Measurements from ENCODE around the gene RUFY1.
"Not testable (repeated sequence)": the region's sequence is repeated elsewhere in the genome, so short reads cannot be mapped to it uniquely, and the experiment has no call there.

Gene RUFY1

DNA sequence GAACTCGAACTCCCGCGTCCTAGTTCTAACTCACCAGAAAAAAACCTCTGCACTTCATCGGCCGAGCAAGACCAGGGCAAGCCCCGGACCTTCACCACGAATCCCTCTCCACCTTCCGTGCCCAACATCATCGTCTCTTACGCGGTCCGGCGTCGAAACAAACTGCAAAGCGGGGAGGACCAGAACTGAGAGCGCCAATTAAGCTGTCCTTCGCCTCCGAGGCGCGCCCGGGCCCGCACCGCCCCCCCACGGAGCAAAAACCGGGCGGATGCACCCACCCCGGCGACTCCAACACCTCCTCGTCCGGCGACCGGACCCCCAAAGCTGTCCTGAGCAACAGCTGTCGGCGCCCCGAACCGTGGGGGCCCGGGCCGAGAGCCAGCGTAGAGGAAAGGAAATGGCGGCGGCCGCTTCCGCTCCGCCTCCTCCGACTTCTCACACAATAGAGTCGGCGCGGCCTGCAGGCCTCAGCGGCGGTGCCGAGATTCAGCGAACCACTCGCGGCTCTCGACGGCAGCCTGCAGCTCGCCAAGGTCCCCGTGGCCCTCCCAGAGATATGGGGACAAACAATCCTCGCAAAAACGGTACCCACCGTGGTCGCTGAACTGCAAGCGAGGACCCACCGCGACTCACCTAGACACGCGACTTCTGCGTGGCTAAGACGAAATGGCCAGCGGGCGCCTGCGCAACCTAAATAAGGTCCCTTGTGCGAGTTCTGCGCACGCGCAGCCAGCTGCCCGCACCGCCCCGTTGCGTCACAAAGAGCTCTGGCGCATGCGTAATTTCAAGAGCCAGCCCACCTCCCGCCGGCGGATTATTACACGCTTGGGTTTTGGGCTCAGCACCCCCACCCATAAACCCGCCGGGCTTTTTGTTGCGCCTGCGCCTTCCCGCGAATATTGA, 72.9 kb downstream of the RUFY1 start, which contains the start of gene HNRNPH1:
Gene HNRNPH1 (minus strand): TSS at position 669 of the 903 bp plus-strand sequence. CDS start 538 bp downstream, at position 131.
- DNase-seq: peak; percentile 96

GRCh38 chr5:179623906-179624741, 73.8 kb downstream of the RUFY1 start:
- DNase-seq: no peak

DNA sequence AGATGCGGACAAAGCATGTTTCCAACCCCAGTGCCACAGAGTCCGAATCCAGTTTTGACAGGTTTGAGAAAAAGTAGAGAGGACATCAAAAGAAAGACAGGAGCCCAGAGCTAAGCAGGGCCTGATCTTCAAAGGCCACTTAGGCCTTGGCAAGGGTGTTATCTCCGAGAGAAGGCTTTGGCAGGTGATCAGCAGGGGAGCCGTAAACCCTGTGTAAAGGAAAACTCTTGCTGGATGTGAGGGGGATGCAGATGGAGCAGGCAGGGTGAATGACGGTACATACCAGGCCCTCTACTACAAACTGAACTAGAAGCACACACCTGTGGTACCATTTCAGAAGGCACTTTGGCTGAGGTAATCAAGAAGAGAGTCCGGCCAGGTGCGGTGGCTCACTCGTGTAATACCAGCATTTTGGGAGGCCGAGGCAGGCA, 74.5 kb downstream of the RUFY1 start:
- no peak for DNase-seq

DNA sequence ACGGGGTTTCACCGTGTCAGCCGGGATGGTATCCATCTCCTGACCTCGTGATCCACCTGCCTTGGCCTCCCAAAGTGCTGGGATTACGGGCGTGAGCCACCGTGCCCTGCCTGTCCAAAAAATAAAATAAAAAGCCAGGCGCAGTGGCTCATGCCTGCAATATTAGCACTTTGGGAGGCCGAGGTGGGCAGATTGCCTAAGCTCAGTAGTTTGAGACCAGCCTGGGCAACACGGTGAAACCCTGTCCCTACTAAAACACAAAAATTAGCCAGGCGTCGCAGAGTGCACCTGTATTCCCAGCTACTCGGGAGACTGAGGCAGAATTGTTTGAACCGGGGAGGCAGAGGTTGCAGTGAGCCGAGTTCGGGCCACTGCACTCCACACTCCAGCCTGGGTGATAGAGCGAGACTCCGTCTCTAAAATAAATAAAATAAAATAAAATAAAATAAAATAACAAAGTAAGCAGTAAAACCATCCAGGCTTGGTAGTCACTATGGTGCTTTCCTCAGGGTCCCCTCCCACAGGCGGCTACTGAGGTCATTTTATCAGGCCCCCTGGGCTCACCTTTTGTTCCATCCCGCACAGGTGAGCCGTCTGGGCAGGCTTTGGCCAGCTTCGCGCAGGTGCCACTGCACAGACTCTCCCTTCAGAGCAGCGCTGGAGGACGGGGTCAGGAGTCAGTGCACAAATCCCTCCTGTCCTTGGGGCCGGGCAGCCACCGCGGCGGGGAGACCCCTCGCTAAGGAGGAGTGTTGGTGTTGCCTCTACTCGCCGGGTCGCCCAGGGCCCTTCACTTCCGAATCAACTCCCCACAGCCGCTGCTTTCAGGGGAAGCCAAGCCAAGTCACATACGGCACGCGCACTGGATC, 83.4 kb downstream of the RUFY1 start:
- DNase-seq: not testable (repeated sequence)

DNA sequence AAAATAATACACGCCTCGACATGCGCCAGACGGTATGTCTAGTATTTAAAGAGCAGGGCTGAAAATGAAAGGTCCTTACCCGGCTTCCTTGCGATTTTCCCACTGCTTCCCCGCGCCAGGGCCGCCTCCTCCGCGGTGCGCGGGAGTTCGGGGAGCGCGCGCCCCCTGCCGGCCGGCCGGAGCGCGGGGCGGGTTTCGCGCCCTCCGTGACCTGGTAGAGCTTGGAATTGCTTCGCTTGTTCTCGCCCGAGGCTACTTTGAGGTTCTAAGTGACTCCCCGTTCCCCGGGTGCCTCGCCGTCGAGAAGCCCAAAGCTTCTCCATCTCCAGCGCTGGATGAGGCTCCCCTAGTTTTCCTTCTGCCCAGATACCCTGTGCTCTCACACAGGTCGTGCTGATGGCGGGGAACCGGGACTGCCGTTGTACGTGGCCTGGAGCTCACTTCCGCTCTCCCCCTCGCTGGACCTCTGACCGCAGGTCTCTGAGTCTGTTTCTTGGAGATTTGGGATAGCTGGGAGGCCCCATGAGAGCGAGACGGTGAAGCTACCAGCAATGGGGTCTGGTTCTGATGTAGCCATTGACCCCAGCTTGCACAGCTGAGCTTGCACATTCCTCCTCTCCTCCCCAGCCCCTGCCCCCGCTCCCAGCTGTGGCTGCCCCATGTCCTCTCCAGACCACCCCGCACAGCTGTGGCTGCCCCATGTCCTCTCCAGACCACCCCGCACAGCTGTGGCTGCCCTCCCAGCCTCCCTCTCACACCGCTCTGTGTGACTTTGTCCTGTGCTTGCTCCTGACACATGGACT, 84.2 kb downstream of the RUFY1 start:
- not testable (repeated sequence) for DNase-seq

DNA sequence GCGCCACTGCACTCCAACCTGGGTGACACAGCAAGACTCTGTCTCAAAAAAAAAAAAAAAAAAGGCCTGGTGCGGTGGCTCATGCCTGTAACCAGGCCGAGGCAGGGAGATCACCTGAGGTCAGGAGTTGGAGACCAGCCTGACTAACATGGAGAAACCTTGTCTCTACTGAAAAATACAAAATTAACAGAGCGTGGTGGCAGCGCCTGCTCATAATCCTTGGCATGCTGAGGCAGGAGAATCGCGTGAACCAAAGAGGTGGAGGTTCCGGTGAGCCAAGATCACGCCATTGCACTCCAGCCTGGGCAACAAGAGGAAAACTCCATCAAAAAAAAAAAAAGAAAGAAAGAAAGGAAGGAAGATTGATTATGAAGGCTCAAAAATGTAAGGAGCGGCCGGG, 88.9 kb downstream of the RUFY1 start:
- not testable (repeated sequence) for DNase-seq

DNA sequence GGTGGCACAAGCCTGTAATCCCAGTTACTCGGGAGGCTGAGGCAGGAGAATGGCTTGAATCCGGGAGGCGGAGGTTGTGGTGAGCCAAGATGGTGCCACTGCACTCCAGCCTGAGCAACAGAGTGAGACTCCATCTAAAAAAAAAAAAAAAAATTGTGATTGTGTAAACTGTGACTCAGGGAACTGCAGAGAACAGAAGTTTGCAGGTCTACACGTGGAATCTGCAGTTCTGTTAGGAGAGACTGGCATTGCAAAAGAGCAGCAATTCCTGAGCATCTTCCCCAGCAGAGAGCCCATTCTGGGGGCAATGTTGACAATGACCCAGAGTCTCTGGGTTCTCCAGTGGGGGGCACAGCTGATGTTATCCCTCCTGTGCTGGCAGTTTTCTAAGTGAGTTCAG, 91.4 kb downstream of the RUFY1 start:
- not testable (repeated sequence) for DNase-seq

DNA sequence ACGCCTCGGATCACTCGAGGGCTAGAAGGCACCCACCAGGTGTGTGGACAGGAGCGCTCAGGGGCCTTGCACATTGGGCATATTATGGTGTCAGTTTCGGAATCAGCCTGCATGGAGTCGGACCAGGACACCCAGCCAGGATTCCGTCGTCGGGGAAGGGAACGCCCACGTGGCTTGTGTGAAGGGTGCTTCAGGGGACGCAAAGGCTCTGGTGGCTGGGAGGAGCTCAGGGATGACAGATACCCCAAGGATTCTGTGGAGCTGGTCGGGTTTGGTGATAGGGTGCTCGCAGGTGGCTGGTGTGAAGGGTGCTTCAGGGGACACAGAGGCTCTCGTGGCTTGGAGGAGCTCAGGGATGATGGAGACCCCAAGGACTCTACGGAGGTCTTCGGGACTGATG, 92.3 kb downstream of the RUFY1 start:
- DNase-seq: not testable (repeated sequence)

DNA sequence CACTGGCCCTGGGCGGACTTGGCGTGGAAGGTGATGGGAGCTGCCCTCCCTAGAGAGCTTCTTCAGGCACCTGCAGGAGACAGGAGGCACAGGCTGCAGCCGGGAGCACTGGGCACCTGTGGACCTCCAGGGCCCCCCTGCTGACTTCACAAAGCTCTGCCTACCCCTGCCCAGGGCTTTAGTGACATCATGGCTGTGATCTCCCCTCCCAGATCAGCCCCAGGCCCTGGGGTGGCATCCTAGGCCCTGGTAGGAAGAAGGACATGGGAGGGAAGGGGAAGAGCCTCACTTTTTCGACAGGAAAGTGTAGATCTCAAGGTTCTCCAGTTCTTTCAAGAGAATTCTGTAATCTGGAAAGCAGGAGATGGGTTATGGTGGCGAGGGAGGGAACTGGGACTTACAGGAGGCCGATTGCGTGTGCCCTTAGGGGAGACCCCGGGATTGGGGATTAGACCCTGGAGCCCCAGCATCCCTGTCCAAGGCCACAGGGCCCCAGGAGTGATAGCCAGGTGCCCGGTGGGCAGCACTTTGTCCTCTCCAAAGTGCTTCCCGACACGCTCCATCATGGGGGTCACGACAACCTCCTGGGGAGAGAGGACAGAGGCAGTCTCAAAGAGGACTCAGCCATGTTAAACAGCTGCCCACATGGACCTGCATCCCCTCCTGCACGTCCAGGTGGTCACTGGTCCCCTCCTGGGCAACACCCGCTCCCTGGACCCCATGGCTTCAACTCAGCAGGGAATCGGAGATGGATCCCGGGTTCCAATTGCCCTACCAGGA, 93.0 kb downstream of the RUFY1 start:
- DNase-seq: not testable (repeated sequence)

DNA sequence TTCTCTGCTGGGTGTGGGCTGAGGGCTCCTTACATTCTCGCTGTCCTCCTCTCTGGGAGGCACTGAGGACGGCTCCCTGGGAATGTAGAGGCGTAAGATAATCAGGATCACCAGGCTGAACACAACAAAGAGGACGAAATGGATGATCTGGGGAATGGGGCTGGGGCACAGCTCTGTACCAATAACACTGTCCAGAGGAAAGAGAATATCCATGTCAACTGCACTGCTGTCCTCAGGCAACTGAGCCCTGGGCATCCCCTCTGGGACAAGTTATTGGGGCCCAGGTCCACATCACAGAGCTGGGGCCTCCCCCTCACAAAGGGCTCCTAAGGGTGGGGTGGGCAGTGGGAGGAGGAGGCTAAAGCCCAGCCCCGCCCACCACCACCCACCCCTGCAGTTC, 94.4 kb downstream of the RUFY1 start:
- DNase-seq: not testable (repeated sequence)

- DNase-seq: no peak
Observed at GRCh38 chr5:179648410-179648809, 98.1 kb downstream of the RUFY1 start.

- not testable (repeated sequence) for DNase-seq
Observed at GRCh38 chr5:179649166-179649703, 98.9 kb downstream of the RUFY1 start.

- DNase-seq: not testable (repeated sequence)
Observed at GRCh38 chr5:179650245-179650644, 99.9 kb downstream of the RUFY1 start.

- not testable (repeated sequence) for DNase-seq
Observed at GRCh38 chr5:179653135-179653534, 102.8 kb downstream of the RUFY1 start.

DNA sequence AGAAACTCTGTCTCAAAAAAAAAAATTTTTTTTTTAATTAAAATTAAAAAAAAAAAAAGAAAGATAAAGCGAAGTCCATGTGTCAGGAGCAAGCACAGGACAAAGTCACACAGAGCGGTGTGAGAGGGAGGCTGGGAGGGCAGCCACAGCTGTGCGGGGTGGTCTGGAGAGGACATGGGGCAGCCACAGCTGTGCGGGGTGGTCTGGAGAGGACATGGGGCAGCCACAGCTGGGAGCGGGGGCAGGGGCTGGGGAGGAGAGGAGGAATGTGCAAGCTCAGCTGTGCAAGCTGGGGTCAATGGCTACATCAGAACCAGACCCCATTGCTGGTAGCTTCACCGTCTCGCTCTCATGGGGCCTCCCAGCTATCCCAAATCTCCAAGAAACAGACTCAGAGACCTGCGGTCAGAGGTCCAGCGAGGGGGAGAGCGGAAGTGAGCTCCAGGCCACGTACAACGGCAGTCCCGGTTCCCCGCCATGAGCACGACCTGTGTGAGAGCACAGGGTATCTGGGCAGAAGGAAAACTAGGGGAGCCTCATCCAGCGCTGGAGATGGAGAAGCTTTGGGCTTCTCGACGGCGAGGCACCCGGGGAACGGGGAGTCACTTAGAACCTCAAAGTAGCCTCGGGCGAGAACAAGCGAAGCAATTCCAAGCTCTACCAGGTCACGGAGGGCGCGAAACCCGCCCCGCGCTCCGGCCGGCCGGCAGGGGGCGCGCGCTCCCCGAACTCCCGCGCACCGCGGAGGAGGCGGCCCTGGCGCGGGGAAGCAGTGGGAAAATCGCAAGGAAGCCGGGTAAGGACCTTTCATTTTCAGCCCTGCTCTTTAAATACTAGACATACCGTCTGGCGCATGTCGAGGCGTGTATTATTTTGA, 107.2 kb downstream of the RUFY1 start:
- DNase-seq: not testable (repeated sequence)

- not testable (repeated sequence) for DNase-seq
Observed at GRCh38 chr5:179658179-179658856, 108.0 kb downstream of the RUFY1 start.
